ENCODE results near the gene DBN1. TPM values are rescaled to one million over a fixed set of nuclear protein-coding genes. Genes with fewer than 3 reads are reported as not detected.

The DBN1 gene
- total and polyA plus RNA-seq, 2 of the 8 experiments (the other 6 are each of a cell fraction or from before 2014, with no cell fraction given), result 168 to 333 TPM

GRCh38 chr5:177439518-177440053 lies 33.8 kb downstream of the DBN1 start (continued):
- no peak for TF ChIP-seq CTCF (IDR thresholded peaks at IDR 0.05; ENCODE audit: control extremely low read depth in 1 of 3, insufficient read depth in 1 of 3, low read depth in 1 of 3, low read length in 3 of 3)
- TF ChIP-seq GTF2F1 (IDR thresholded peaks at IDR 0.05; ENCODE audit: borderline replicate concordance, low read depth, low read length), result no peak
- TF ChIP-seq YY1 (IDR thresholded peaks at IDR 0.05; ENCODE audit: low read depth, low read length), result no peak
- no peak for TF ChIP-seq E2F6 (IDR thresholded peaks at IDR 0.05)
- no peak for TF ChIP-seq EZH2 (IDR thresholded peaks at IDR 0.05; ENCODE audit: low read depth, low read length, severe bottlenecking)
- TF ChIP-seq HDAC2 (IDR thresholded peaks at IDR 0.05; ENCODE audit: borderline replicate concordance in 1 of 2, low read depth in 2 of 2, low read length in 2 of 2), result no peak
